ENCODE results near the gene MIB1. TPM values are rescaled to one million over a fixed set of nuclear protein-coding genes. Genes with fewer than 3 reads are reported as not detected.

MIB1 gene
- total RNA-seq, 1 experiment from 2014 or later: 56.1 TPM

DNA sequence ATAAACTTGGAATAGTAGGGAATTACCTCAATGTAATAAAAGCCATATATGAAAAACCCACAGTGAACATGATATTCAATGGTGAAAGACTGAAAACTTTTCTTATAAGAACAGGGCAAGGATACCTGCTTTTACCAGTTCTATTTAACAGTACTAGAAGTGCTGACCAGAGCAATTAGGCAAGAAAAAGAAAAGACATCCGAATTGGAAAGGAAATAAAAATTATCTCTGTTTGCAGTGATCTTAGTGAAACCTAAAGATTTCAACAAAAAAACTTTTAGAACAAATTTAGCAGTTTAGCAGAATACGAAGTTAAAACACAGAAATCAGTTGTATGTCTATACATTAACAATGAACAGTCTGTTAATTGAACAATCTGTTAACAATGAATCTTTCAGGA lies 69.1 kb downstream of the MIB1 start:
- H3K27ac ChIP-seq (ENCODE audit: low read depth, low read length): no peak overlapping the region
- RAD21 ChIA-PET (ENCODE audit: low non-redundant PET in 1 of 2, low total read pairs in 2 of 2, uncharacterized antibody in 2 of 2, unreplicated experiment in 2 of 2): no interaction called here
- H3K36me3 ChIP-seq (ENCODE audit: control insufficient read depth in 1 of 2, insufficient read depth in 2 of 2, low read length in 2 of 2): peaks cover 3 to 13% of the 10 kb centered on the region in 2 experiments; a peak in 1 of 4 replicates
- H3K4me2 ChIP-seq (ENCODE audit: low read length): no peak overlapping the region
- CTCF ChIA-PET: no interaction called here
- no TSS peak for BruUV-seq (replicated peaks)
- no peak for DNase-seq (ENCODE audit: low read depth, low spot score)
- POLR2A ChIA-PET: no interaction called here
- no peaks in the 10 kb centered on the region for H3K9me3 ChIP-seq (ENCODE audit: control insufficient read depth in 1 of 2, insufficient read depth in 1 of 2, low read depth in 1 of 2, low read length in 2 of 2)
- H3K27me3 ChIP-seq (ENCODE audit: insufficient read depth, low read length): no peaks in the 10 kb centered on the region
- H3K79me2 ChIP-seq (ENCODE audit: insufficient read depth, low read length): no peaks in the 10 kb centered on the region
- ATAC-seq: no peak
- TF ChIP-seq TCF7L2 (IDR thresholded peaks at IDR 0.05; ENCODE audit: borderline replicate concordance, extremely low read depth, insufficient read depth, insufficient read length): no peak
- TF ChIP-seq, protein P1, sequence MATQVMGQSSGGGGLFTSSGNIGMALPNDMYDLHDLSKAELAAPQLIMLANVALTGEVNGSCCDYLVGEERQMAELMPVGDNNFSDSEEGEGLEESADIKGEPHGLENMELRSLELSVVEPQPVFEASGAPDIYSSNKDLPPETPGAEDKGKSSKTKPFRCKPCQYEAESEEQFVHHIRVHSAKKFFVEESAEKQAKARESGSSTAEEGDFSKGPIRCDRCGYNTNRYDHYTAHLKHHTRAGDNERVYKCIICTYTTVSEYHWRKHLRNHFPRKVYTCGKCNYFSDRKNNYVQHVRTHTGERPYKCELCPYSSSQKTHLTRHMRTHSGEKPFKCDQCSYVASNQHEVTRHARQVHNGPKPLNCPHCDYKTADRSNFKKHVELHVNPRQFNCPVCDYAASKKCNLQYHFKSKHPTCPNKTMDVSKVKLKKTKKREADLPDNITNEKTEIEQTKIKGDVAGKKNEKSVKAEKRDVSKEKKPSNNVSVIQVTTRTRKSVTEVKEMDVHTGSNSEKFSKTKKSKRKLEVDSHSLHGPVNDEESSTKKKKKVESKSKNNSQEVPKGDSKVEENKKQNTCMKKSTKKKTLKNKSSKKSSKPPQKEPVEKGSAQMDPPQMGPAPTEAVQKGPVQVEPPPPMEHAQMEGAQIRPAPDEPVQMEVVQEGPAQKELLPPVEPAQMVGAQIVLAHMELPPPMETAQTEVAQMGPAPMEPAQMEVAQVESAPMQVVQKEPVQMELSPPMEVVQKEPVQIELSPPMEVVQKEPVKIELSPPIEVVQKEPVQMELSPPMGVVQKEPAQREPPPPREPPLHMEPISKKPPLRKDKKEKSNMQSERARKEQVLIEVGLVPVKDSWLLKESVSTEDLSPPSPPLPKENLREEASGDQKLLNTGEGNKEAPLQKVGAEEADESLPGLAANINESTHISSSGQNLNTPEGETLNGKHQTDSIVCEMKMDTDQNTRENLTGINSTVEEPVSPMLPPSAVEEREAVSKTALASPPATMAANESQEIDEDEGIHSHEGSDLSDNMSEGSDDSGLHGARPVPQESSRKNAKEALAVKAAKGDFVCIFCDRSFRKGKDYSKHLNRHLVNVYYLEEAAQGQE (IDR thresholded peaks at IDR 0.05; ENCODE audit: low read depth): no peak
- TF ChIP-seq POLR2AphosphoS5 (IDR thresholded peaks at IDR 0.05; ENCODE audit: low read depth, low read length): no peak
- TF ChIP-seq EGR1 (IDR thresholded peaks at IDR 0.05; ENCODE audit: low read depth): no peak
- no peak for TF ChIP-seq CEBPB (IDR thresholded peaks at IDR 0.05; ENCODE audit: low read depth)
- TF ChIP-seq EZH2phosphoT487 (IDR thresholded peaks at IDR 0.05; ENCODE audit: borderline replicate concordance): no peak
- TF ChIP-seq SP1 (IDR thresholded peaks at IDR 0.05; ENCODE audit: low read depth): no peak
- no peak overlapping the region for H3K4me3 ChIP-seq (replicated peaks in 1 of 2; ENCODE audit: low read depth in 1 of 2, low read length in 2 of 2)
- no peak overlapping the region for H2AFZ ChIP-seq (ENCODE audit: low read depth, low read length, poor library complexity, severe bottlenecking)
- no peak overlapping the region for H3K9ac ChIP-seq (ENCODE audit: low read length)
- intact Hi-C loops (cut with micrococcal nuclease): no loop called here
- H3K9me2 ChIP-seq (ENCODE audit: insufficient read depth): no peaks in the 10 kb centered on the region
- H4K20me1 ChIP-seq (ENCODE audit: insufficient read depth): no peaks in the 10 kb centered on the region
- no peaks in the 10 kb centered on the region for H3K4me1 ChIP-seq (ENCODE audit: control insufficient read depth in 1 of 2, insufficient read depth in 2 of 2, low read length in 2 of 2)

DNA sequence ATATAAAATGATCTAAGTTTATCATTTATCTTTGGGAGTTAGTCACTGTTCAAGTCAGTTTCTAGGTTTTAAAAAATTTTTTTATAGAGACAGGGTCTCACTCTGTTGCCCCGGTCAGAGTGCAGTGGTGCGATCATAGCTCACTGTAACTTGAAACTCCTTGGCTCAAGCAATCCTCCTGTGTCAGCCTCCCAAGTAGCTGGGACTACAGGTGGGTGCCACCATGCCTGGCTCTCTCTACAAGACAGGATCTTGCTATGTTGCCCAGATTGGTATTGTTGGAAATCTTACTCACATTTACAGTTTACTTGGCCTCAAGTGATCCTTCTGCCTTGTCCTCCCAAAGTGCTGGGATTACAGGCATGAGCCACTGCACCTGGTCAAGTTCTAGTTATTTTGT lies 74.5 kb downstream of the MIB1 start:
- intact Hi-C loops (cut with micrococcal nuclease): no loop called here
- Histone ChIP-seq H3K27me3 (ENCODE audit: insufficient read depth, low read length) (no peaks in the 10 kb centered on the region), H3K9ac (ENCODE audit: low read length) (no peak overlapping the region), H3K79me2 (ENCODE audit: insufficient read depth, low read length) (no peaks in the 10 kb centered on the region), H4K20me1 (ENCODE audit: insufficient read depth) (no peaks in the 10 kb centered on the region), H3K27ac (ENCODE audit: low read depth, low read length) (no peak overlapping the region), H3K4me1 (ENCODE audit: control insufficient read depth in 1 of 2, insufficient read depth in 2 of 2, low read length in 2 of 2) (no peaks in the 10 kb centered on the region), H3K4me2 (ENCODE audit: low read length) (no peak overlapping the region), H3K4me3 (replicated peaks in 1 of 2; ENCODE audit: low read depth in 1 of 2, low read length in 2 of 2) (no peak overlapping the region), H3K9me2 (ENCODE audit: insufficient read depth) (no peaks in the 10 kb centered on the region), H2AFZ (ENCODE audit: low read depth, low read length, poor library complexity, severe bottlenecking) (no peak overlapping the region), H3K36me3 (ENCODE audit: control insufficient read depth in 1 of 2, insufficient read depth in 2 of 2, low read length in 2 of 2) (peaks cover 6 to 7% of the 10 kb centered on the region in 2 experiments; a peak in 1 of 4 replicates), H3K9me3 (ENCODE audit: control insufficient read depth in 1 of 2, insufficient read depth in 1 of 2, low read depth in 1 of 2, low read length in 2 of 2) (no peaks in the 10 kb centered on the region)
- CTCF ChIA-PET: no interaction called here
- BruUV-seq (replicated peaks): no TSS peak
- DNase-seq (ENCODE audit: low read depth, low spot score) (no peak), ATAC-seq (no peak)
- TF ChIP-seq SRF (IDR thresholded peaks at IDR 0.05; ENCODE audit: low read depth): no peak
- TF ChIP-seq ELF1 (IDR thresholded peaks at IDR 0.05; ENCODE audit: borderline replicate concordance, low read depth): no peak
- TF ChIP-seq, protein P2, sequence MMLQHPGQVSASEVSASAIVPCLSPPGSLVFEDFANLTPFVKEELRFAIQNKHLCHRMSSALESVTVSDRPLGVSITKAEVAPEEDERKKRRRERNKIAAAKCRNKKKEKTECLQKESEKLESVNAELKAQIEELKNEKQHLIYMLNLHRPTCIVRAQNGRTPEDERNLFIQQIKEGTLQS (IDR thresholded peaks at IDR 0.05): no peak
- no peak for TF ChIP-seq YY1 (IDR thresholded peaks at IDR 0.05; ENCODE audit: extremely low read depth, insufficient replicate concordance, low read depth, low read length)
- TF ChIP-seq EZH2 (IDR thresholded peaks at IDR 0.05): no peak
- TF ChIP-seq, protein P3, sequence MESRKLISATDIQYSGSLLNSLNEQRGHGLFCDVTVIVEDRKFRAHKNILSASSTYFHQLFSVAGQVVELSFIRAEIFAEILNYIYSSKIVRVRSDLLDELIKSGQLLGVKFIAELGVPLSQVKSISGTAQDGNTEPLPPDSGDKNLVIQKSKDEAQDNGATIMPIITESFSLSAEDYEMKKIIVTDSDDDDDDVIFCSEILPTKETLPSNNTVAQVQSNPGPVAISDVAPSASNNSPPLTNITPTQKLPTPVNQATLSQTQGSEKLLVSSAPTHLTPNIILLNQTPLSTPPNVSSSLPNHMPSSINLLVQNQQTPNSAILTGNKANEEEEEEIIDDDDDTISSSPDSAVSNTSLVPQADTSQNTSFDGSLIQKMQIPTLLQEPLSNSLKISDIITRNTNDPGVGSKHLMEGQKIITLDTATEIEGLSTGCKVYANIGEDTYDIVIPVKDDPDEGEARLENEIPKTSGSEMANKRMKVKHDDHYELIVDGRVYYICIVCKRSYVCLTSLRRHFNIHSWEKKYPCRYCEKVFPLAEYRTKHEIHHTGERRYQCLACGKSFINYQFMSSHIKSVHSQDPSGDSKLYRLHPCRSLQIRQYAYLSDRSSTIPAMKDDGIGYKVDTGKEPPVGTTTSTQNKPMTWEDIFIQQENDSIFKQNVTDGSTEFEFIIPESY (IDR thresholded peaks at IDR 0.05; ENCODE audit: extremely low read depth, insufficient replicate concordance, low read length): no peak
- RAD21 ChIA-PET (ENCODE audit: low non-redundant PET in 1 of 2, low total read pairs in 2 of 2, uncharacterized antibody in 2 of 2, unreplicated experiment in 2 of 2): no interaction called here
- POLR2A ChIA-PET: no interaction called here

All from HCT116 (cell line).